Epidermal melanocyte (primary cell): Measurements from ENCODE around the gene NELL1.

ENCODE experiments used
- DNase-seq: peaks from one replicate; pipeline ENCODE4 v3.0.0; 2011; ENCODE audit warnings: low spot score; ENCODE audit not compliant: insufficient read length

NELL1 gene

DNA sequence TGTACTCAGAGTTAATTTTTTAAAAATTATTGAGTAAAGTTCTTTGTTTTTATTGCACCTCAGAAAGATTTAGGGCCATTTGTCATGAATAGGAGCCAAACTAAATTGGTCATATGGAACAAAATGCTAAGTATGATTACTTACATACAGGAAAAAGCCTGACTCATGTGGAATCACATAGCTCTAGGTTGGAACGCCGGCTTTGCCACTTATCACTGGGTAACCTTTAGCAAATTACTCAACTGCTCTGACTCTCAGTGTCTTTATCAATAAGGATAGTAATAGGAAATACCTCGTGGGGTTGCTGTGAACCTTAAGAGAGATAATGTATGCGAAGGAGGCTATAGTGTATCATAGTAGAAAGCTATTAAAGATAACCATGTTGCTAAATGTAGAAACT, 638.5 kb downstream of the NELL1 start:
- no peak for DNase-seq

DNA sequence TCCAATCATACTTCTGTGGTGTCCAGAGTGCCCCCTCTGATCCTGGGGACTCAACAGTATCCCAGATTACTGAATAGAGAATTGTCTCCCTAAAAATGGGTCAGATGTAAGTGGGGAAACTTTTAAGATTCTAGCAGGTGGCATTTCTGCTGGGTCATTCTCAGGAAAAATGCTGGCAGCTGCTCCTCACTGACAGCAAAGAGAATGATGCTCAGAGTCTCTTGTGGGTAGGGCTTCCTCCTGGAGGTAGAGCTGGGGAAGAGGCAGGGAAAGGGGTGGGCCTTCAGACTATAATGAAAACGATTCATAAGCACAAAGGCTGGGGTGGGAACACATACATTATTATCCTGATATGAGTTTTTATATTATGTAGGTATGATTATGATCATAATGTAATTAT, 647.2 kb downstream of the NELL1 start:
- no peak for DNase-seq

DNA sequence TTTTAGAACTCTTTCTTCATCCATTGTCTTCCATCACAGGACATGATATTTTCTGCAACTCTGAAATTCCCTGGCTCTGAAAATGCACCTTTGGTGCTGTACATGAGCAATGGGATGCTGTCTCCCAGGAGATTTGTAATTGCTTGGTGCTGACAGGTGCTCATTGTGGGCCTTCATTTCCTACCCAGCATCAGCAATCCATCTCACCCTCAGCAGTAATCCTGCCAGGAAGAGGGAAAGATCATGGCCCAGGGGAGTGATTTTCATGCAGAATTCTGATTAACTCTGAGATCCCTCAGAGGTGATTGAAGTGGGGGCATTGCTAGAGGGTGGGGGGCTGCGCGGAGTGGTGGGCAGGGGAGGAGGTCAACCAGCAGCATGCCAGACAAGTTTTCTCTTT, 651.7 kb downstream of the NELL1 start:
- DNase-seq: no peak

DNA sequence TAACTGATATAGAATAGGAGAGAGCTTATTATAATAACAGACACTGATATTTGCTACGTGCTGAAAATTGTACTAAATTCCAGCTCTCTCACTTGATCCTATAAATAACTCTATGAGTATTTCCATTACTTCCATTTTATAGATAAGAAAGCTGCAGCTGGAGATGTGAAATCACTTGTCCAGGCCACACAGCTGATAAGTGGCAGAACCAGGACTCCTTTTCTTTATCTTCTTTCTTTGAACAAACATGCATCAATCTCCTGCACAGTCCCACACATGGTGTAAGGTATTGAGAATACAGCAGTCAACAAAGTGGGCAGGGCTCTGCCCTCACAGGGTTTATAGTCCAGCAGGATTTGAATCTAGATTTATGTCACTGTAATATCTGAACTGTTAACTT, 652.1 kb downstream of the NELL1 start:
- DNase-seq: no peak

DNA sequence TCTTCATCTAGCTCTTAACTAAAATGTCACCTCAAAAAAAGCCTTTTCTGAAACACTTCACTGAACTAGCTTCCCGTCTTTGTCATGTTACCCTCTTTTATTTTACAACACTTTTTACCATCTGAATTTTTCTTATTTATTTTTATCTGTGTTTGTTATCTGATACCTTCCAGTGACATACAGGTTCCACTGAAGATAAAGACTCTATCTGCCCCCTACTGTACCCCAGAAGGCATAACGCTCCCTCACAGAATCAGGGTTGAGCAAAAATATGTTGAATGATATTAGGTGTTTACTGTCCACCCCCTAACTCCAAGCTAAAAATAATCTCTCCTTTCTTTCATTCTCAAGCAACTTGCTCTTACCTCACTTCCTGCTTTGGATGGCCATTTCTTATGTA, 654.2 kb downstream of the NELL1 start:
- no peak for DNase-seq

DNA sequence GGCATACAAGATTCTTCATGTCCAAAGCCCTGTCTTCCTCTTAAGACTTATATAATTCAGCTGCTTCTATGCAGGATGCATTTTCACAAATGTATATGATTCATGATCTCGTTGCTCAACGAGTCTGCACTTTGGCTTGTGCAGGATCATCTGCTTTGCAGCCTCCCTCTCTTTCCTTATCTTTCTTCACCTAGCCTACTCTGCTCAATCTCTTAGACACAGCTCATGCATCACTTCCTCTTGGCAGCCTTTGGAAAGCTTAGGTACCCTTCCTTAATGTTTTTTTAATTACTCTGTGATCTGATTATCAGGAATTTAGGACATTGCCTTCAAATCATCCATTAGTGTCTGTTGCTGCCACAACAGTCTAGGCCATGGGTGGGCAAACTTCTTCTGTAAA, 673.8 kb downstream of the NELL1 start:
- no peak for DNase-seq

DNA sequence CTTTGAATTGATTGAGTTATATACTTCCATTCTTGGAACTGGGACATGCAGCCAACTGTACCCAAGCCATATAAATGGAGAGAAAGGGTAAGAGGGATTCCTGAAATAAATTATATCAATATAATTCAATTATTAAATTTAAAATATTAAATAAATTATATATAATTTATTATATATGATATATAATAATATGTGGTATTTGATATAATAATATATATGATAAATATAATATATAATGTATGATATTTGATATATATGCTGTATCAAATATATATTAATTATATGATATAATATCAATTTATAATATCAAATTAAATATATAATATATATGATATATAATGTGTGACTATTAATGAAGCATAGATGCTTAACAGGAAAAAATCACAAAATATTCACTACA, 677.0 kb downstream of the NELL1 start:
- DNase-seq: no peak

DNA sequence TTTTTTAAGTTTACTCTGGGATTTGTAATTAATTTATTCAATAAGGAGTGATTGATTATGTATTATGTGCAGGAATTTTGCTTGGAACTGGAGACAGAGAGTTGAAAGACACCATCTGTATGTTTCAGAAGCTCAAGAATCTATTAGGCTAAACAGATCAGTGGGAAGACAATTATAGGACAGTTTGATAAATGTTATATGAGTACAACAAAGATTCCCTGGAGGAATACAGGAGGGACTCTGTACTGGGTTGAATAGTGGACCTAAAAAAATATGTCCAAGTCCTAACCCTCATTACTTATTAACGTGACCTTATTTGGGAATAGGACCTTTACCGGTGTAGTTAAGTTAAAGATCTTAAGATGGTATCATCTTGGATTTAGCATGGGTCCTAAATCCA, 681.2 kb downstream of the NELL1 start:
- DNase-seq: no peak

DNA sequence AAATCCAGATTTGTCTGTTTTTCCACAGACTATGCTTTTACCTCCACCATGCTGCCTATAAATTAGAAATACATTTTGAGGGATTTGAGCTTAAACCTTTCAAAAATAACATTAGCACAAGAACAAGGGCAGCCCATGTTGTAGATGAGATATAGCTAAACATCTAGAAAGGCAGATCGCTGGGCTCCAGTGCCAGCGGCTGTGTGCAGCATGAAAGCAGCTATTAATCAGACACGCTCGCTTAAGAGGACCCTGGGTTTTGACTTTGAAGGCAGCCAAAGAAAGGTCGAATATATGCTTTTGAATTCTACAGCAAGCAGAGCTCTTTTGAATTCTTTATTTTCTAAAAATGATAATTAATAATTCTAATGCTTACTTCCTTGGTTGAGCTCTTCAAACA, 684.0 kb downstream of the NELL1 start:
- no peak for DNase-seq

DNA sequence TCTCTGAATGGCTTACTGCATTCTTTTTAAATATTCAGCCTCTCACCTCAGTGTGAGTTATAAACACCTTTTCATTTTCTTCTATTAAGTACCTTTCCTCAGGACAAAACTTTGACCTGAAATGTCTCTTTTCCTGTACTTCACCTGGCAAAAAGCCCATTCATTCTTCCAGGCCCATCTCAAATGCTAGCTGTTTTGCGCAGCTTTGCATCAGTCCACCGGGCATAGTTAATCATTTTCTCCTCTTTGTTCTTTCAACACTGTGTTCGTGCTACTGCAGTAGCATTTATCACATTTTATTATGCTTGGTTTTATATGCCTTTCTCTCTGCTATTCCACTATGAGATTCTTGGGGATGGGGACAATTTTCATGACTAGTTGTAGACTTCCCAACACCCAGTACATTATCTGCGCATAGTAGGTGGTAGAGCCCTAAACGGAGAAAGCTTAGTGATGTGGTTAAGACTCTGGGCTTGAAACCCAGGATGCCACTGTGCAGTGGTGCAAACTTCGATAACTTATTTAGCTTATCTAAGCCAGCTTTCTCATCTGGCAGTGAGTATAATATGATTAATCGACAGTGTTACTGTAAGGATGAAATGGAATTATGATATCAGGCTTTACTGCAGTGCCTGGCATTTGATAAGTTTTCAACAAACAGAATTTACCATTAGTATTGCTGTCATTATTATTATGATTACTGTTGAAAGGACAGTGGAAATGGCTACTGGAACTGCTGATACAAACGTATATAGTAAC, 695.7 kb downstream of the NELL1 start:
- no peak for DNase-seq

DNA sequence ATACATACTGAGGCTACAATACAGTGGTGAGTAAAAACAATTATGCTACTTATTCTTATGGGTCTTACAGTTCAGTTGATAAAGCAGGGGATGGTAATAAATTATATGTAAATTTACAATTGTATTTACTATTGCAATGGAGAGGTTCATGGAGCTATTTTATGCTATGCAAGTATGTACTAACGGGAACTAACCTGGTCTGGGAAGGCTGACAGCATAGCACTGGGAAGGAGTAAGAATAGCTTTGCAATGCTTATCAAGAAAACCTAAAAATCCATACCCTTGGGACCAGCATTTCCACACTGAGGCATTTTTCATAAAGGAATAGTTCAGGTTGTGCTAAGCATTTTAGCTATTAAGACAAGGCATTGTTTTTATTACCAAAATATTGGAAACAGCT, 700.6 kb downstream of the NELL1 start:
- DNase-seq: no peak

DNA sequence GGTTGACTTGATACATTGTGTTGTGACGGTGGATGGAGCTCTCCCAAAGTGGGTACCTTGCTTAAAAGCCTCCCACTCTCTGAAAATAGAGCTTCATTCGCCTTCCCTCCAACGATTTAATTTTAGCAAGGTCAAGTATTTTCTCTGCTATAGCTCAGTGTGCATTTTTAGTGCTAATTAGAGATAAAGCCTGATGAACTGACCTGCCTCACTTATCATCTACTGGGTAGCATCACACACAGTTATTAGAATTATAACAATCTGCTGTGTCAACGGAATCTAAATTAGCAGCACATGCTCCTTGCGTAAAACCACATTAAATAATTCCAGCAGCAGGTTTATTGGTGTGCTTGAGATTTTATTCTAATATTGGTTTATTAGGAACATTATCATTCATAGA, 701.7 kb downstream of the NELL1 start:
- no peak for DNase-seq

DNA sequence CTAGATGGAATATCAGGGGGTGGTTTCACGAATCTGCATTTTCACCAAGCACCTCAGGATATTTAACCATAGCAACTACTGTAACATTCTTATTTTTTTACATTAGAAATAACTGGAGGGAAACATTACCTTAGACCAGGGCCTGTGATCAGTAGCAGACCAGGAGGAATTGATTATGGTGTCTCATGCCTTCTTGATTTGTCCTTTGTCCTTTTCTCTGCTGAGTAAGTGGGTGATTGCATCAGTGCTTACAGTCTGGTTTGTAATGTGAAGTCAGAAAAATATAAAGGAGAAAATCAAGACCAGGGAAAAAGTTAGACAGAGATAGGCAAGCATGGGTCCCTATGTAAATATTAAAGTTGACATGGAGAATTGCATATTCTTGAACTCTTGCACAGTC, 703.3 kb downstream of the NELL1 start:
- no peak for DNase-seq

DNA sequence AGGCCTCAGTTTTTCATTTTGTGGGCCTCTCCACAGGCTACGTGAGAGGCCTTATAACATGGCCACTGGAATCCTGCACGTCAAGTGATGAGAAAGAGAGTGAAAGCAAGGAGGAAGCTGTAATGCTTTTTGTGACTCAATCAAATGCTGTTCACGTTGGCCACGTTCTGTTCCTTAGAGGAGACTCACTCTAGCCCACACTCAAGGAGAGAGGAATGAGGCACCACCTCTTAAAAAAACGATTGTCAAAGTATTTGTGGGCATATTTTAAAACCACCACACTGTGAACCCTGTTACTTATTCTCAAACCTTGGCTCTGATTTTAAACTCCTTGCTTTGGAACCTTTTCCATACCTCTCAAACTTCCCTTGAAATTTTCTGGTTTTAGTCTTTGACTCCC, 705.0 kb downstream of the NELL1 start:
- no peak for DNase-seq

DNA sequence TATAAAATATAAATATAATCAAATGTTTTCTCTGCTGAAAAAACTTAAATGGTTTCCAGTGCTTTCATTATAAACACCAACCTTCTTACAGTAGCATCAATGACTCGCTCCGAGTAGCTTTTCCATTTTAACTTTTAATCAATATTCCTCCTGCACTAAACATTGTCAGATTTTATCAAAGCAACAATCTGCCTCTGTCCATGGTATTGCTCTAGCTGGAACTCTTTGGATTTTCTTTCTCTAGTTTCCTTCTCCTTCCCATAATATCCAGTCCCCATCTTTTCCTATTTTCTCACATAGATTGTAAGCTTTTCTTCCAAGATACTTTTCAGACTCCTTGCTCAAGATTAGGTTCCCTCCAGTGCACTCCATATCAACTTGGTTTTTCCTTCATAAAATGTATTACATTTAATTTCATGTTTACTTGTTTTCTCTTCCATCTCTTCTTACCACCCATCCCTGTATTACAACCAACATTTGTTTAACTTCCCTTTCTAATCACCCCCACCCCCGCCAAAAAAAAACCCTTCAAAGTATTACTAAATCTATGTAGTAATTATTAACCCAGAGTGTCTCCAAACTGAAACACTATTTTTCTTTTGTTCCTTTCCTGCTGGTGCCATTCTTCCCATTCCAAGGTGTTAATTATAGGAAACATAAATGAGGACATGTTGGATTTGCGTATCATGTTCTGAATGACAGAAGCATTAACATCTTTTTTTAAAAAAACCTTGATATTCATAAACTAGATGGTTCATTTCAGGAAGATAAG, 716.5 kb downstream of the NELL1 start:
- DNase-seq: no peak

DNA sequence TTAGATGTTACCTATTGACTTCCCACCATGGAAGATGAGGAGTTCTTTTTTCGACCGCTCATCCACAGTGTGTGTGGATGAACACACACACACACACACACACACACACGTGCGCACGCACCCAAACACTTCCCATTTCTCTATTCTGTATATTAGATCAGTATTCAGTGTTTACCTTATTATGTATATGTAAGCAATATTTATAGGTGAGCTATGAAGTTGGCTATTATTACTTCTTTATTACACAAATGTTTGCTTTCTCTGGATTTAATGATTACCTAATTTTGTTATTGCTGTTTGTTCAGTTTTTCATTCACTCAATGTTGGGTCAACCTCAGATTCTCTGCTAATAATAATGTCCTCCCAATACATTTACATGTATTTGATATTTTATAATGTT, 721.0 kb downstream of the NELL1 start:
- no peak for DNase-seq

DNA sequence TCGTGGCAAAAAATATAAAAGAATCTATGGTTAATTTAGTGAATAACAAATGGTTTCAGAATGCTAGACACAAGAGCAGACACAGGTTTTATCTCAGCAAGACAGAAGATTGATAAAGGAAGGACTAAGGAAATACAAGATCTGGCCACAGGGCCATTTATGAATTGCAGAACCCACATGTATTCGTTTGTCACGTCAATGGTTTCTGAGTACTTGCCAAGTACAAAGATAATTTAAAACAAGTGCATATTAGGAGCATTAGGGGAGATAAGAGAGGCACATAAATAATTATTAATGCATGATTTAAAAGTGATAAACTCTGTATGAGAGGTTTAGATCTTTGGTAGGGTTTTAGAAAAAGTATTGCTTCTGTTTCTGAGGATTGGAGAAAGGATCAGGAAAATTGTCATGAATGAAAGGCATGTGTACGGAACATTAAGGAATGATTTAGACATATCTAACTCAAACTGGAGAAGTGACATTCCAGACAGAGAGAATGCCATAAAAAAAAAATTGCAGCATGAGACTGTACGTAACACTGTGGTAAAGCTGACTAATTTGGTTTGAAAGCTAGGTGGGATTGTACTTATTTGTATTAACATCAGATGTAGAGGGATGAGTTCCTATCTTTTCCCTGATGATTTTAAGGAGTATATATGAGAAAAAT, 727.1 kb downstream of the NELL1 start:
- DNase-seq: no peak

DNA sequence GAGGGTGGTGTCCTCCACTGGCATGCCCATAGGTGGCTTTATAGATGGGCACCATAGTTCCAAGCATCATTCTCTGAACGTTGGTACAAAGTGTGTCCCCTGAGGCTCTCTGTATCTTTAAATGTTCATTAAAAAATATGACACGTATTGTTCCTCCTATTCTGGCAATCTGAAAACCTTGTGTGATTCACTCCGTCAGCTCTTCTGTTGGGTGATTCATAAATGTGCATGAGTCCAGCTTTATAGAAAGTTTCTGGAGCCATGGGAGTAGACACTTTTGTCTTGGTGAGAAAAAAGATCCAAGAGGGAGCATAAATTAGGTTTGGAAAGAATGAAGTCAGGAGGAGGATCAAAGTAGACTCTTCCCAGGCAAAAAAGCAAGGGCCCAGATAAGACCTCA, 728.8 kb downstream of the NELL1 start:
- no peak for DNase-seq

DNA sequence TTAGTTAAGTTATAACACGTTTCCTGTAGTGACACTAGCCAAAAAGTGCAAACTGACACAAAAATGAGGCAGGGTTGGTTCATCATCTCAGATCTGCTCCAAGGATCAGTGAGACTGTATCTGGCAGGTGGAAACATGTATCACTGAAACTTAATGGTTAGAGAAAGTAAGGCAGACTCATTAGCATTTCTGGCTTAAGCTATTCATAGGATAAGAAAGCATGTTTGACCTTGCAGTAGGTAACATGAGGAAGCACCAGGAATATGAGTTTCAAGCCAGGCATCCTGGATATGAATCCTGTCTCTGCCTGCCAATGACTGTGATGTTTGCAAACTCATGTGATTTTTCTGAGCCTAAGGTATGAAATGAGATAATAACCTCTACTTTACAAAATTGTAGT, 732.1 kb downstream of the NELL1 start:
- no peak for DNase-seq

DNA sequence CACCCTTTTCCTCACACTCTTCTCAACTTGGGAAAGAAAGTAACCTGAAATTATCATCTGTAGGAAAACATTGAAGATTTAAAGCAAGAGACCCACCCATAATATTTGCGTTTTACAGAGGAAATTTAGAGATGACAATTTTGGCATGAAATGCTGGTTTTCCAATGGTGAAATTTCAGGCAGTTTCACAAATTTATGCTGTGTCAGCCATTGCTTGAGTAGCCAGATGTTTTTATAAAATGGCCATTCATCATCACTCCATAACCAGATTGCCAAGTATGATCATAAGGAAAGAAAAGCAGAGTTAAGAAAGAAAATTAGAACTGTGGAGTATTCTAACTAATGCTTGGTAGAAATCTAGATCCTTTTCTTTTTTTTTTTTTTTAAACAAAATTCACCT, 732.9 kb downstream of the NELL1 start:
- DNase-seq: no peak

DNA sequence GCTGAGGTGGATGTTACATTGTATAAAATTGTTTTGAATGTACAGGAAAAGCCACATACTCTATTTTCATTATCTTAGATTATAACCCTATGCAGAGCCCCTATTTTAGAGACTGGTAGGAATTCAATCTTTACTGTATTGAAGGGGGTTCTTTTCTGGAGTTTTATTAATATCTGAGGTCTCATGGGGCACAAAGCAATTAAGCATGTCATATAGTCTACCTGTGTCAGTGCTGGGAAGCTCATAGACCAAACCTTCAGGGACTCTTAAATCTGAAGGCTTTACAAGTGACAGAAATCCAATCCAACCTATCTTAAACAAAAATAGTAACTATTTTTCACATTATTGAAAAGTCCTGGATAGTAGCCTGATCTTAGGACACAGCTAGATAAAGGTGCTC, 733.7 kb downstream of the NELL1 start:
- DNase-seq: no peak

DNA sequence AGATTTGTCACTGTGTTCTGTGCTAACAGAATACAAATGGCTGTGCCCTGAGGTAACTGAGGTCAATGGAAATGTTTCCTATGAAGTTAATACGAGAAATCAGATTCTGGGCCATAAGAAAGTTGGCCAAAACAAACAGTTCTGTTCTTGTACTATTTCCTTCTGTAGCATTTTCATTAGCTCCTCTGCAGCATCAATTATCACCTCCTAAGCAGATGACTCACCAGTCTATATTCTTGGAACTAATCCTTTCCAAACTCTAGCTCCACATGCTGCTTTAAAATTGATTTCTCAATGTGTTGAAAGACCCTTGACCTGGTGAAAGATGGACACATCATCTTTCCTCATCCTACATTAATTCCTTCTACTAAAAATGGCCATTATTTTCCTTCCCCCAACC, 736.0 kb downstream of the NELL1 start:
- DNase-seq: no peak

DNA sequence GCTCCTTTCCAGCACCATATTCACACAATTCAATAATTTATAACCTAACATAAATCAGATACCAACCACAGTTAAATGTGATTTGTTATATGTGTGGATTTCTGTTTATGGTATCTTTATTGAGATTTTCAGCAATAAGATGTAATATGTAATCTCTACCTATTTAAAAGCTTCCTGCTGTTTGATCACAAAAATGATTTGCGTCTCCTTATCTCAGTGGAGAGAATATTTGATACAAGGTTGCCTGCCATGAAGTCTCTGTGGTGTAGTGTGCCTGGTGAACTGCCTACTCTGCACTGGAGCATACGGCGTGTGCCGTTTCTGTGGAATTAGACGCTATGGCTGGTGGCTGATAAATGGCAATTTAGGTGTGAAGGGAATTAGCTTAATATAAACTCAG, 741.1 kb downstream of the NELL1 start:
- no peak for DNase-seq
